Measurements from ENCODE around the gene SCGB3A1. TPM values are rescaled to one million over a fixed set of nuclear protein-coding genes. Genes with fewer than 3 reads are reported as not detected.

SCGB3A1 gene
- total RNA-seq, 1 donor from 2014 or later: not detected

DNA sequence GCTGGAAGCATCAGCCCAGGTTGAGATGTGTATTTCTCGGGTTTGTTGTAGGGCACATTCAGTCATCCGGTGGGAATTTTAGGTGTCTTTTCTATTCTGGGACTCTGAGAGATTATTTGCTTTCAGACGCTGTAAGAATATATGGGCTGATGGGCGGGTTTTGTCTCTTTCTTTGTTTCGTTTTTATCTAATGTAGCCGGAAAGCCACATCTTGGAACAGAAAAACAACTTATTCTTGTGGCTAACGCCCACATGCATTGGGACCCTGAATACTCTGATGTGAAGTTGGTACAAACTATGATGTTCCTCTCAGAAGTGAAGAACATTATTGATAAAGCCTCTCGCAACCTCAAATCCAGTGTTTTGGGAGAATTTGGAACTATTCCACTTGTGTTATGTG is 22.4 kb downstream of the SCGB3A1 start:
- intact Hi-C loops (cut with micrococcal nuclease): no loop called here
- no peak overlapping the region for H3K4me3 ChIP-seq
- H3K4me1 ChIP-seq: no peaks in the 10 kb centered on the region
- H3K27me3 ChIP-seq (ENCODE audit: low read depth): no peaks in the 10 kb centered on the region
- no peaks in the 10 kb centered on the region for H3K9me3 ChIP-seq (replicated peaks)
- peaks cover 78% of the 10 kb centered on the region for H3K36me3 ChIP-seq
- DNase-seq: no peak
- H3K27ac ChIP-seq (replicated peaks): no peak overlapping the region
- TF ChIP-seq, protein P1, sequence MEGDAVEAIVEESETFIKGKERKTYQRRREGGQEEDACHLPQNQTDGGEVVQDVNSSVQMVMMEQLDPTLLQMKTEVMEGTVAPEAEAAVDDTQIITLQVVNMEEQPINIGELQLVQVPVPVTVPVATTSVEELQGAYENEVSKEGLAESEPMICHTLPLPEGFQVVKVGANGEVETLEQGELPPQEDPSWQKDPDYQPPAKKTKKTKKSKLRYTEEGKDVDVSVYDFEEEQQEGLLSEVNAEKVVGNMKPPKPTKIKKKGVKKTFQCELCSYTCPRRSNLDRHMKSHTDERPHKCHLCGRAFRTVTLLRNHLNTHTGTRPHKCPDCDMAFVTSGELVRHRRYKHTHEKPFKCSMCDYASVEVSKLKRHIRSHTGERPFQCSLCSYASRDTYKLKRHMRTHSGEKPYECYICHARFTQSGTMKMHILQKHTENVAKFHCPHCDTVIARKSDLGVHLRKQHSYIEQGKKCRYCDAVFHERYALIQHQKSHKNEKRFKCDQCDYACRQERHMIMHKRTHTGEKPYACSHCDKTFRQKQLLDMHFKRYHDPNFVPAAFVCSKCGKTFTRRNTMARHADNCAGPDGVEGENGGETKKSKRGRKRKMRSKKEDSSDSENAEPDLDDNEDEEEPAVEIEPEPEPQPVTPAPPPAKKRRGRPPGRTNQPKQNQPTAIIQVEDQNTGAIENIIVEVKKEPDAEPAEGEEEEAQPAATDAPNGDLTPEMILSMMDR (IDR thresholded peaks at IDR 0.05; ENCODE audit: borderline replicate concordance): no peak

DNA sequence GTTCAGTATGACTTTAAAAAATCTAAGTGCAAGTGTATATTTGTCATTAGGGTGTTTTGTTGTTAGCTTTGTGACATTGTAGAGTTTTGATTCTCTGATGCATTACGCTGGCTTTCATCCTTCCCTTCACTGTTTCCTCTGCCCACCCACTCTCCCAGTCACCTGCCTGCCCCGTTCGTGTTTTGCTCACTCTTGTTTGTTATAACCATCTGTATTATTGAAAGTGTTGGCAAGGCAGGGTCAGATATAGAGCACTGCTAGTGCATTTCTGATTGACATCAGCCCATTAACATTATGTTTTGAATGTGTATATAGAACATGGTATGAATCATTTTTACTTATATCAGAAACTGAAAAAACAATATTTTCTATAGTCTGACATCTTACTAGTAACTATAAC is 27.3 kb downstream of the SCGB3A1 start:
- Histone ChIP-seq H3K36me3 (peaks cover 42% of the 10 kb centered on the region), H3K27me3 (ENCODE audit: low read depth) (no peaks in the 10 kb centered on the region), H3K9me3 (replicated peaks) (no peaks in the 10 kb centered on the region), H3K4me3 (no peak overlapping the region), H3K4me1 (no peaks in the 10 kb centered on the region), H3K27ac (replicated peaks) (no peak overlapping the region)
- TF ChIP-seq, protein P1 (IDR thresholded peaks at IDR 0.05; ENCODE audit: borderline replicate concordance): no peak
- no peak for DNase-seq
- intact Hi-C loops (cut with micrococcal nuclease): no loop called here

DNA sequence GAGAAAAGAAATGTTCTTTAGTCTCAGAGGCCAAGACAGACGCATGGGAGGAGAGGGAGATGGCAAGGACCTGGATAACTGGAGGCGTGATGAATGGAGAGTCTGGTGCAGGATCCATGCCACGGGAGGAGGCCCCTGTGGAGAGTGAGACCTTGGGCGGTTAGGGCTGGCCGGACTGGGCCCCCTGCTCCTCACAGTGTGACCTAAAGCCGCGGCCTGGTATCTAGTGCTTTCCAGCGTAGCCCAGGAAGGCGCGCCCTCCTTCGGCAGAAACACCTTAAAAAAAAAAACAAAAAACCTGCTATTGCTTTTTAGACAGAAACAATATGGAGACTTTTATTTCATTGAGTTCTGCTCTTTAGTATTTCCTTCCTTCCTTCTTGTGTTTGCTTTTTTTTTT is 33.1 kb downstream of the SCGB3A1 start:
- no peak for DNase-seq
- Histone ChIP-seq H3K36me3 (peaks cover 19% of the 10 kb centered on the region), H3K4me1 (no peaks in the 10 kb centered on the region), H3K27ac (replicated peaks) (no peak overlapping the region), H3K9me3 (replicated peaks) (no peaks in the 10 kb centered on the region), H3K27me3 (ENCODE audit: low read depth) (no peaks in the 10 kb centered on the region), H3K4me3 (no peak overlapping the region)
- TF ChIP-seq, protein P1 (IDR thresholded peaks at IDR 0.05; ENCODE audit: borderline replicate concordance): no peak
- intact Hi-C loops (cut with micrococcal nuclease): no loop called here

DNA sequence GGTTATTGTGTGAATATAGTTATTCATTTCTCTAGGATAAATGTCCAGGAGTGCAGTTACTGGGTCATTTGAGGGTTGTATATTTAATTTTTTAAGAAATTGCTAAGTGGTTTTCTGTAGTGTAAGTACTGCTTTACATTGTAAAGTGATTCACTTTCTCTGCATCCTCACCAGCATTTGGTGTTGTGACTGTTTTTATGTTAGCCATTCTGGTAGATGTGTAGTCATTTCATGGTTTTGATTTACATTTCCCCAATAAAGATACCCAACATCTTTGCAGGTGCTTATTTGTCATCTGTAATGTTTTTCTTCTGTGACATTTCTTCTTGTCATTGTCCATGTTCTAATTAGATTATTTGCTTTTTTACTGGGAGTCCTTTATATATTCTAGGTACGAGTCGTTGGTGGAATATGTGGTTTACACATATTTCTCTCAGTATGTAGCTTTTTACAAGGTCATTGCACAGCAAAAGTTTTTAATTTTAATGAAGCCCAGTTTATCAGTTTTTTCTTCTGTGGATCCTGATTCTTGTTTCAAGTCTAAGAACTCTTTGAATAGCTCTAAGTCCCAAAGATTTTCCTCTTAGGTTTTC is 34.0 kb downstream of the SCGB3A1 start:
- Histone ChIP-seq H3K4me3 (no peak overlapping the region), H3K27me3 (ENCODE audit: low read depth) (no peaks in the 10 kb centered on the region), H3K36me3 (peaks cover 23% of the 10 kb centered on the region), H3K4me1 (no peaks in the 10 kb centered on the region), H3K27ac (replicated peaks) (no peak overlapping the region), H3K9me3 (replicated peaks) (no peaks in the 10 kb centered on the region)
- TF ChIP-seq, protein P1 (IDR thresholded peaks at IDR 0.05; ENCODE audit: borderline replicate concordance): no peak
- no peak for DNase-seq
- intact Hi-C loops (cut with micrococcal nuclease): no loop called here

DNA sequence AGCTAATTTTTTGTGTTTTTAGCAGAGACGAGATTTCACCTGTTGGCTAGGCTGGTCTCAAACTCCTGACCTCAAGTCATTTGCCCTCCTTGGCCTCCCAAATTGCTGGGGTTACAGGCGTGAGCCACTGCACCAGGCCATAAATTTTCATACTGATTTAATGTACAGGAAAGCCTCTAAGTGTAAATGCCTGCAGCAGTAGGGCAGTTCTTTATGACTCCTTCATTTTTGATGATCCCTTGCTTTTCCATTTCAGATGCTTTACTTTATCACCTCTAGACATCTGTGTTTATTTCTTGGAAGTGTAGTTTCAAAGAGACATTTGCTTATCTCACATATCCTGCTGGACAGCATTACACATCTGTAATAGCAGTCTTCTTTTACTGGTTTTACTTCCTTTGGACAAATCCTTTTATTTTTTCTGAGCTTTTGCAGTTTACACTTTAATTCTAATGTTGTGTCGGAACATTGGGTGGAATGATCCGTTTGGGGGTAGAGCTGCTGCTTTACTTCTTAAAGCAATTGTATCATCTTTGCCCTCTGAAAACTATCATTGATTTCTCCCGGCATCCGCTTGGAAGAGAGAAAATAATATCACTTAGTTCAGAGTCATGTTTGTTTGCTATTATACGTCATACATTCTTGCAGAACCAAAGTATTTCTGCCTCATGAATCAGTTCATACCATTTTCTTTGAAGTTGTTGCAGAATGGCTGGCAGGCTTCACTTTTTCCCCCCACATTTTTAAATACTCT is 36.0 kb downstream of the SCGB3A1 start:
- intact Hi-C loops (cut with micrococcal nuclease): no loop called here
- TF ChIP-seq, protein P1 (IDR thresholded peaks at IDR 0.05; ENCODE audit: borderline replicate concordance): no peak
- Histone ChIP-seq H3K27me3 (ENCODE audit: low read depth) (no peaks in the 10 kb centered on the region), H3K9me3 (replicated peaks) (no peaks in the 10 kb centered on the region), H3K27ac (replicated peaks) (no peak overlapping the region), H3K36me3 (peaks cover 39% of the 10 kb centered on the region), H3K4me1 (no peaks in the 10 kb centered on the region), H3K4me3 (no peak overlapping the region)
- DNase-seq: no peak

Measured in left ventricle myocardium inferior (tissue), 1 donor.